A549 (cell line): Measurements from ENCODE around the gene FAM20C. TPM values are rescaled to one million over a fixed set of nuclear protein-coding genes. Genes with fewer than 3 reads are reported as not detected.

Experiments used
- ATAC-seq, 2 experiments: fragments of 200-7000 bp in 1 of 2; fragments of >200 bp in 1 of 2; cut with Nextera tagmentation in 1 of 2; cut with Tn5 transposase in 1 of 2; 3 replicates each; pipeline versions ENCODE4 v1.8.0 to v1.9.1; 2018 to 2020; ENCODE audit warnings: mild to moderate bottlenecking in 1 of 2, moderate library complexity in 1 of 2
- CTCF ChIA-PET: fragments of 300-600 bp; sonication (Branson Sonifier 250); formaldehyde crosslinking; extraction: SDS; loops from one replicate; lab custom pipeline; 2021; ENCODE audit warnings: antibody characterized with exemption, inconsistent platforms; lab: Yijun Ruan, JAX
- POLR2A ChIA-PET: fragments of 350-600 bp; formaldehyde crosslinking; extraction: SDS; loops from one replicate; lab custom pipeline; 2021; ENCODE audit warnings: antibody characterized with exemption, inconsistent platforms; lab: Yijun Ruan, JAX
- DNase-seq, 2 experiments: peaks; one replicate each; pipeline versions ENCODE4 v3.0.0 to v3.0.0-alpha.2; 2011 to 2016; ENCODE audit warnings: low read depth in 1 of 2, low spot score in 1 of 2
- FAIRE-seq: peaks from 2 replicates; lab custom pipeline; 2011; peaks lifted over from hg19 to GRCh38; lab: Jason Lieb, UNC
- H3K27ac ChIP-seq, 2 experiments: fragments of >200 bp; sonication (Bioruptor Twin); formaldehyde crosslinking; 3 replicates each; pipeline ENCODE4 v1.5.1; 2016 to 2017
- H3K4me1 ChIP-seq: fragments of >200 bp; sonication (Bioruptor Twin); formaldehyde crosslinking; 3 replicates; pipeline ENCODE4 v1.6.1; 2016
- H3K4me2 ChIP-seq: fragments of >200 bp; sonication (Bioruptor Twin); formaldehyde crosslinking; 3 replicates; pipeline ENCODE4 v1.6.1; 2016
- H3K4me3 ChIP-seq: fragments of >200 bp; sonication (Bioruptor Twin); formaldehyde crosslinking; 3 replicates; pipeline ENCODE4 v1.5.1; 2016
- H3K9me3 ChIP-seq: fragments of >200 bp; sonication (Bioruptor Twin); formaldehyde crosslinking; 3 replicates; pipeline ENCODE4 v1.6.1; 2016
- BHLHE40 ChIP-seq: IDR thresholded peaks from 2 replicates; pipeline ENCODE4 v1.6.1; 2012; ENCODE audit warnings: low read depth, low read length, inconsistent platforms
- CBX8 ChIP-seq: fragments of 200-600 bp; sonication (generic); IDR thresholded peaks from 2 replicates; pipeline ENCODE4 v1.6.1; 2016
- CHD2 ChIP-seq: fragments of 150-350 bp; IDR thresholded peaks from 2 replicates; pipeline ENCODE4 v1.6.1; 2014; ENCODE audit warnings: low read length; ENCODE audit not compliant: partially characterized antibody
- CHD4 ChIP-seq: fragments of 200-600 bp; sonication (generic); IDR thresholded peaks from 2 replicates; pipeline ENCODE4 v1.6.1; 2016; ENCODE audit warnings: antibody characterized with exemption, mild to moderate bottlenecking, borderline replicate concordance
- ESRRA ChIP-seq: fragments of 150-350 bp; IDR thresholded peaks from 2 replicates; pipeline ENCODE4 v1.6.1; 2014; ENCODE audit warnings: mild to moderate bottlenecking, low read length, borderline replicate concordance
- FOSB ChIP-seq: fragments of 250-450 bp; sonication (Bioruptor Pico); IDR thresholded peaks from 2 replicates; pipeline ENCODE4 v1.5.0; 2020; ENCODE audit warnings: mild to moderate bottlenecking, moderate library complexity
- FOSL2 ChIP-seq, 2 experiments: fragments of 450-650 bp in 1 of 2; fragments of >200 bp in 1 of 2; sonication (Bioruptor Twin) in 1 of 2; formaldehyde crosslinking; IDR thresholded peaks; 2 replicates each; pipeline versions ENCODE4 v1.5.0 to v1.6.1; 2016 to 2020; ENCODE audit warnings: mild to moderate bottlenecking in 1 of 2, moderate library complexity in 1 of 2
- FOXS1 ChIP-seq: fragments of 250-450 bp; sonication (Bioruptor Pico); IDR thresholded peaks from 2 replicates; pipeline ENCODE4 v1.5.0; 2020; ENCODE audit warnings: mild to moderate bottlenecking, moderate library complexity
- HDAC2 ChIP-seq: fragments of 200-600 bp; sonication (generic); IDR thresholded peaks from 2 replicates; pipeline ENCODE4 v1.6.1; 2016
- HMGXB4 ChIP-seq: fragments of 250-450 bp; sonication (Bioruptor Pico); IDR thresholded peaks from 2 replicates; pipeline ENCODE4 v1.5.0; 2021; ENCODE audit warnings: mild to moderate bottlenecking, moderate library complexity, borderline replicate concordance
- HOXA7 ChIP-seq: fragments of 250-450 bp; sonication (Bioruptor Pico); IDR thresholded peaks from 2 replicates; pipeline ENCODE4 v1.5.0; 2020; ENCODE audit warnings: mild to moderate bottlenecking, moderate library complexity
- HOXB13 ChIP-seq: fragments of 250-450 bp; sonication (Bioruptor Pico); IDR thresholded peaks from 2 replicates; pipeline ENCODE4 v1.5.0; 2020; ENCODE audit warnings: low read depth, mild to moderate bottlenecking, moderate library complexity
- HOXB5 ChIP-seq: fragments of 250-450 bp; sonication (Bioruptor Pico); IDR thresholded peaks from 2 replicates; pipeline ENCODE4 v1.5.0; 2020; ENCODE audit warnings: mild to moderate bottlenecking, moderate library complexity
- JUNB ChIP-seq: fragments of >200 bp; sonication (Bioruptor Twin); formaldehyde crosslinking; IDR thresholded peaks from 2 replicates; pipeline ENCODE4 v1.6.1; 2016
- MAFK ChIP-seq: fragments of 450-650 bp; IDR thresholded peaks from 2 replicates; pipeline ENCODE4 v1.6.1; 2014; ENCODE audit not compliant: partially characterized antibody
- MAX ChIP-seq: IDR thresholded peaks from 2 replicates; pipeline ENCODE4 v1.6.1; 2012
- NPAS2 ChIP-seq: fragments of 250-450 bp; sonication (Bioruptor Pico); IDR thresholded peaks from 2 replicates; pipeline ENCODE4 v1.8.0; 2022; ENCODE audit warnings: mild to moderate bottlenecking, moderate library complexity, borderline replicate concordance
- PHF8 ChIP-seq: fragments of 200-600 bp; sonication (generic); IDR thresholded peaks from 2 replicates; pipeline ENCODE4 v1.6.1; 2016; ENCODE audit warnings: low read depth, mild to moderate bottlenecking, antibody characterized with exemption, moderate library complexity, borderline replicate concordance
- POLR2AphosphoS2 ChIP-seq: conservative IDR thresholded peaks from 2 replicates; pipeline ENCODE4 v1.6.1; 2012; ENCODE audit warnings: low read length, improper control_type of control experiment, inconsistent platforms
- RARB ChIP-seq: fragments of 250-450 bp; sonication (Bioruptor Pico); IDR thresholded peaks from 2 replicates; pipeline ENCODE4 v1.8.0; 2021; ENCODE audit warnings: mild to moderate bottlenecking, moderate library complexity
- SREBF2 ChIP-seq: fragments of 450-650 bp; IDR thresholded peaks from 2 replicates; pipeline ENCODE4 v1.6.1; 2014; ENCODE audit warnings: mild to moderate bottlenecking, moderate library complexity
- ZC3H11A ChIP-seq: fragments of 450-650 bp; IDR thresholded peaks from 2 replicates; pipeline ENCODE4 v1.6.1; 2014; ENCODE audit warnings: antibody characterized with exemption, mild to moderate bottlenecking
- WGBS: methylation state at CpG from one replicate; pipeline ENCODE4 v1.1.6; 2017; ENCODE audit errors: missing lambda C conversion rate; 5-methylcytosine and 5-hydroxymethylcytosine counted together
- polyA plus RNA-seq, 4 experiments: library from polyadenylated mRNA; depleted of rRNA in 3 of 4; stranded (reverse); fragments of >200 nt; fragmentation: RNase III in 1 of 4; extraction: RNeasy Plus Mini Kit Qiagen cat#74134 plus additional on column Dnase treatment in 1 of 4; gene quantifications; 2 replicates in 3 of 4; 3 replicates in 1 of 4; pipeline ENCODE4 v1.2.3, GENCODE V29; 2011 to 2017

Gene FAM20C
- polyA plus RNA-seq, 2 of the 4 experiments (the other 2 are of a cell fraction) = 5.6 to 20.3 TPM

- H3K4me1 ChIP-seq = 0 out of 3 replicates have a peak, but pooled peaks cover 5% of the 10 kb centered on the region
- WGBS = 35% methylated on average over 9 of the region's 102 CpGs
- no peak for DNase-seq
- ChIA-PET POLR2A (no interaction called here), CTCF (interaction anchor here (1.0 to 1.3 kb wide), 2 partner anchors 11 to 14 kb away, joined by 3 to 4 read pairs; no protein-coding TSS in a partner anchor)
- no peak for TF ChIP-seq ESRRA
- TF ChIP-seq NPAS2 (CRISPR knock-in tag) = no peak
- no peak for TF ChIP-seq HMGXB4 (CRISPR knock-in tag)
- no peak for TF ChIP-seq MAX
- no peak for TF ChIP-seq RARB
- TF ChIP-seq MAFK = no peak
- FAIRE-seq = no peak
- no peak for ATAC-seq
- H3K4me2 ChIP-seq = peak overlapping the region; percentile 48
- no peak overlapping the region for H3K4me3 ChIP-seq
- no peaks in the 10 kb centered on the region for H3K9me3 ChIP-seq
- no peak overlapping the region for H3K27ac ChIP-seq
Measured at GRCh38 chr7:290554-291372, 98.4 kb downstream of the FAM20C start.

DNA sequence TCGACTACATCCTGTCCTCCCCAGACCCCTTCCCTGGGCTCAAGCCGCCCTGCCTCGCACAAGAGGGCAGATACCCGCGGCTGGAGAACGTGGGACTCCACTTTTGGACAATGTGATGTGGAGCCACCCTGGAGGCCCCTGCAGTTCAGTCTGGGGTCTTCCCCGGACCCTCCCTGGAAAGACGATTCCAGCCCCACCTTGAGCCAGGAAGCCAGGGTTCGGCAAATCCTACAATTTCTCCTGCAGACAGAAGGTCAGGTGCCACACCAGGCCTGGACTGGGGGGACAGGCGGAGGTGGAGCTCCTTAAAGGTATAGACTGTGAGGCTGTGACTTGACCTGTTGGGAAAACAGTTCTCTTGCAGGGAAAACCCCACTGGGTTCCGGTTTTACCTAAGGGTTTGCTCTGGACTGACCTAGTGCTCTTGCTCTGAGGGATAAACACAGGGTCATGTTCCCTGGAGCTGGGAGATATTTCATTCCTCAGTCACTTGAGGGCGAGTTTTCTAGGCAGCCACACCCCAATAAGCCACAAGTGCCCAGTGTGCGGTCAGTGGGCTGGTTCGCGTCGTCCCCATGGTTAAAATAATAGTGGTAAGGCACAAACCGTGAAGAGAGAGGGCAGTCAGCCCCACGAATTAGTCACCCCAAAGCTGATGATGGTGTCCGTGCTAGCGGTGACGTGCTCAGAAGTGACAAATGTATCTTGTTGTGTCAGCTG lies 99.2 kb downstream of the FAM20C start:
- H3K27ac ChIP-seq = no peak overlapping the region
- WGBS = 36% methylated on average over 13 of the region's 21 CpGs
- TF ChIP-seq HOXB13 (no peak), HDAC2 (no peak), BHLHE40 (no peak), CBX8 (no peak), CHD4 (no peak), FOSB (CRISPR knock-in tag) (no peak), RARB (no peak), CHD2 (no peak), ZC3H11A (no peak), POLR2AphosphoS2 (no peak), FOXS1 (no peak), SREBF2 (no peak), MAX (no peak), PHF8 (no peak), MAFK (no peak), JUNB (no peak), HOXB5 (CRISPR knock-in tag) (no peak), ESRRA (no peak), HOXA7 (no peak), FOSL2 (IDR thresholded peaks at IDR 0.05) (no peak), FOSL2 (CRISPR knock-in tag; IDR thresholded peaks at IDR 0.05) (no peak)
- CTCF ChIA-PET = interaction anchor here (1.0 kb wide), 1 partner anchor 15 kb away, joined by 3 read pairs; no protein-coding TSS in a partner anchor
- no peak overlapping the region for H3K4me2 ChIP-seq
- FAIRE-seq (no peak), ATAC-seq (no peak; a peak in 1 of 6 replicates), DNase-seq (no peak)
- H3K9me3 ChIP-seq = no peaks in the 10 kb centered on the region
- 0 out of 3 replicates have a peak, but pooled peaks cover 5% of the 10 kb centered on the region for H3K4me1 ChIP-seq
- no peak overlapping the region for H3K4me3 ChIP-seq
- POLR2A ChIA-PET = no interaction called here
